Measurements from ENCODE around the gene CHAMP1. TPM values are rescaled to one million over a fixed set of nuclear protein-coding genes. Genes with fewer than 3 reads are reported as not detected.

Gene CHAMP1
- total and polyA plus RNA-seq, 2 of the 13 experiments (the other 11 are each of a cell fraction or from before 2014, with no cell fraction given), result 8.4 to 9.7 TPM

- TF ChIP-seq GATAD1 (CRISPR knock-in tag; IDR thresholded peaks at IDR 0.05), result peak; percentile 46; the same call in 1 of the 2 replicates
- TF ChIP-seq MYPOP (CRISPR knock-in tag; IDR thresholded peaks at IDR 0.05), result peak; percentile 73
- TF ChIP-seq ZNF619 (CRISPR knock-in tag; IDR thresholded peaks at IDR 0.05), result no peak
- TF ChIP-seq SAFB2 (CRISPR knock-in tag; IDR thresholded peaks at IDR 0.05; ENCODE audit: borderline replicate concordance, low read depth), result no peak; the same call in 1 of the 2 replicates
- TF ChIP-seq SRSF1 (optimal IDR thresholded peaks at IDR 0.05; ENCODE audit: low read depth, low read length), result peak; percentile 31
- TF ChIP-seq NRL (CRISPR knock-in tag; IDR thresholded peaks at IDR 0.05; ENCODE audit: borderline replicate concordance), result no peak
- TF ChIP-seq NR2F2 (IDR thresholded peaks at IDR 0.05; ENCODE audit: borderline replicate concordance, low read depth), result peak; percentile 74; the same call in 1 of the 2 replicates
- TF ChIP-seq HOXA9 (CRISPR knock-in tag; IDR thresholded peaks at IDR 0.05; ENCODE audit: borderline replicate concordance), result peak; percentile 57; the same call in 1 of the 2 replicates
- TF ChIP-seq SSRP1 (CRISPR knock-in tag; IDR thresholded peaks at IDR 0.05), result no peak
- TF ChIP-seq MTF2 (CRISPR knock-in tag; IDR thresholded peaks at IDR 0.05; ENCODE audit: borderline replicate concordance), result peak; percentile 74; the same call in 1 of the 2 replicates
- peak; percentile 54; the same call in 1 of the 2 replicates for TF ChIP-seq ATF2 (CRISPR knock-in tag; IDR thresholded peaks at IDR 0.05)
- TF ChIP-seq SRY (CRISPR knock-in tag; IDR thresholded peaks at IDR 0.05), result peak; percentile 36; the same call in 1 of the 2 replicates
- 0 out of 2 replicates have a peak, but pooled peaks have one; percentile 16 for TF ChIP-seq JUN (CRISPR knock-in tag; IDR thresholded peaks at IDR 0.05)
- TF ChIP-seq E2F1 (CRISPR knock-in tag; IDR thresholded peaks at IDR 0.05), result peak; percentile 48; the same call in 1 of the 2 replicates
- TF ChIP-seq ZNF282 (IDR thresholded peaks at IDR 0.05; ENCODE audit: partially characterized antibody), result no peak
- TF ChIP-seq ZNF563 (CRISPR knock-in tag; IDR thresholded peaks at IDR 0.05), result no peak; the same call in 1 of the 2 replicates
- TF ChIP-seq ZNF160 (CRISPR knock-in tag; IDR thresholded peaks at IDR 0.05), result peak; percentile 45
- TF ChIP-seq ASH2L (IDR thresholded peaks at IDR 0.05; ENCODE audit: insufficient read length, low read depth, low read length), result peak; percentile 67
- no peak for TF ChIP-seq ZMYM3 (CRISPR knock-in tag; IDR thresholded peaks at IDR 0.05)
- 0 out of 2 replicates have a peak, but pooled peaks have one; percentile 13 for TF ChIP-seq TFDP1 (CRISPR knock-in tag; IDR thresholded peaks at IDR 0.05; ENCODE audit: borderline replicate concordance)
- TF ChIP-seq HDAC2 (CRISPR knock-in tag; IDR thresholded peaks at IDR 0.05), result 0 out of 2 replicates have a peak, but pooled peaks have one; percentile 26
- TF ChIP-seq CSRNP2 (CRISPR knock-in tag; conservative IDR thresholded peaks at IDR 0.05; ENCODE audit: low read depth), result no peak
- no peak; the same call in 1 of the 2 replicates for TF ChIP-seq DNMT1 (CRISPR knock-in tag; IDR thresholded peaks at IDR 0.05)
Measured at GRCh38 chr13:114281351-114282040, 32.8 kb upstream of the CHAMP1 start, which contains the start of gene UPF3A (continued).
